Dermis microvascular lymphatic vessel endothelial cell (primary cell): Measurements from ENCODE around the gene NEK2. TPM values are rescaled to one million over a fixed set of nuclear protein-coding genes. Genes with fewer than 3 reads are reported as not detected.
"Not testable (repeated sequence)": the region's sequence is repeated elsewhere in the genome, so short reads cannot be mapped to it uniquely, and the experiment has no call there.

Experiments
- DNase-seq, 2 donors: peaks; one replicate each; pipeline versions ENCODE4 v3.0.0 to v3.0.0-alpha.2; 2010; ENCODE audit warnings: low read depth in 2 of 2
- total RNA-seq: library from RNA; depleted of rRNA; stranded (reverse); fragments of >200 nt; gene quantifications from 2 replicates; pipeline ENCODE4 v1.2.1, GENCODE V29; 2014

Gene NEK2
- 6.7 and 18.5 TPM in 2 replicates for total RNA-seq

- DNase-seq: peak; percentile 83 to 91
Measured at GRCh38 chr1:211675230-211676105, at the start of gene NEK2. Gene NEK2 (minus strand): TSS chr1:211675621. CDS start chr1:211675479, 142 bp downstream.

- DNase-seq: no peak
Measured at GRCh38 chr1:211724687-211725196, 49.3 kb upstream of the NEK2 start.

DNA sequence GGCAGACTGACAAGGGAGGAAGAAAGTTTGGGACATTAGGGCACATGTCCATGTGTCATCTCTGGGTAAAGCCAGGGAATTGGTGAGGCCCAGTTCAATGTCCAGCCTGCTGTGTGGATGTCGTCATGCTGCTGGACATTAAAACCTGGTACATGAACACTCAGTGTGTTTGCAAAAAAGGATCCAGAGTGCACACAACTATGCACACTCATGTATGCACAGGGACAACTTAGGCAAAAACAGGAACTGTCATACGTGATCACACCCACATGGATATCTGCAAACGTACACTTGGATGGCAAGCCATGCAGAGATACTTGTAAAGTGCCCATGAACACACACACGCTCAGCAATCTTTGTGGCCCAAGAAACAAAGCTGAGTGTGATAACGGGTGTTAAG lies 47.9 kb upstream of the NEK2 start:
- DNase-seq: no peak

GRCh38 chr1:211722277-211723175 lies 47.1 kb upstream of the NEK2 start:
- DNase-seq: no peak

GRCh38 chr1:211716555-211716954 lies 41.1 kb upstream of the NEK2 start:
- not testable (repeated sequence) for DNase-seq

DNA sequence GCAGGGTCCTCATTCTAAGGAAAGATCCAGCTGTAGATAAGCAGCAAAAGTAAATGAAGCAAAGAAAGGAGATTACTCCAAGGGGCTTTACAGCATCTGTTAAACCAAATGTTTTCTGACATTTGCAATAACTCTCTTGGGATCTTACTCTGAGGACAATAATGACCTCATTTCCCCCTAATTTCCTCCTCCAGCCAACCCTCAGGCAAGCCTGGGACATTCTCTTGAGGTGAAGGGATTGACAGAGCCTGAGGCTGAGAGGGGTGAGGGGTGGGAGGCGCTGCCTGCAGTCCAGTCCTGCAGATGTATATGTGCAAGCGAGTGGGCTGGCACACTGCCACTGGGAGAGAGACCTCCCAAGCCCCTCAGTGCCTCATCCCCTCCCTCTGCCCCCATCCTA lies 40.5 kb upstream of the NEK2 start:
- DNase-seq: no peak

DNA sequence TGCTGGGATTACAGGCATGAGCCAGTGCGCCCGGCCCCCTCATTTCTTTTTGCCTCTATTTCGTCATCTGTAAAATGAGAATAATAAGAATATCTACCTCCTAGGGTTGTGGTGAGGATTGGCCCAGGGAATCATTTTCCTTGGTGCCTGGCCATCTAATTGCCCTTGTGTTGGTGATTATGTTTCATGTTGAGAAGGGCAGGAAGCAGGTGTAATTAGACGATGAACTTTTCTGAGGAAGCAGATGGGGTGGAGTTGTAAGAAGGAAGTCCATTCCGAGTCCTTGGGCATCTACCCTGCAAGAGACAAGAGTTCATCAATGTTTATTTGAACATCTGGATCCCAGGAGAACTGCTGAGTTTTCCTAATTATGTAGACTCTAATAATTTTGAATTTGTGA lies 38.7 kb upstream of the NEK2 start:
- no peak for DNase-seq

GRCh38 chr1:211713231-211713630 lies 37.8 kb upstream of the NEK2 start:
- no peak for DNase-seq

DNA sequence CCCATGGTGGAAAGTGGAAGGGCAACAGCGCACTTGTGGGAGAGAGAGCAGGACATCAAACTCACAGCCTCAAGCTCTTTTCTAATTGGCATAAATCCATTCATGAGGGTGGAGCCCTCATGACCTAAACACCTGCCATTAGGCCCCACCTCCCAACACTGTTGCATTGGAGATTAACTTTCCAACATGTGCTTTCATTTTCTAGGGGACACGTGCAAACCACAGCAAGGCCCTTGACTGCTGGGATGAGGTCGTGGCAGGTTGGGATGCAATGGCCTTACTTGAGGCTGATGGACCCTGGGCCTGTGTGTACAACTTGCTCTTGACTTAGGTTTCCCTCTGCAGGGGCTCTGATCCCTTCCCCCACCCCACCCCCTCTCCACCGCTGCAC lies 35.9 kb upstream of the NEK2 start:
- no peak for DNase-seq

- DNase-seq: no peak
Measured at GRCh38 chr1:211710566-211711314, 35.3 kb upstream of the NEK2 start.

DNA sequence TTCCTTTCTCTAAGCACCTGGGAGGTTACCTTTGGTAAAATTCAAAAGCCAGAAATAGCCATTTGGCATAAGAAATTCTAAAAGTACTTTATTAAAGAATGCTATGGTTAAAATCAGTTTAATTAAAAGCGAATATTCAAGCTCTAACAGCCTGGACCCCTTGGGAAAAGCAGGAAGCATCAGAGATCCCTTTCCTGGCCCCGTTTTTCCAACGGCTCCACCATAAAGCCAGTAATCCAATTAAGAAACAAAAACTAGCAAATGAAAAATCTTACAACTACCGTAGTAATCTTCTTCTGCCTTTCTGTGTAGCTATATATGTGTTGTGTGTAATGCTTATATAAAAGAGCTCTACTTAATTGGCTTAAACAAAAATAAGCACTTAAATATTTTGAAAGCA lies 33.5 kb upstream of the NEK2 start:
- no peak for DNase-seq

DNA sequence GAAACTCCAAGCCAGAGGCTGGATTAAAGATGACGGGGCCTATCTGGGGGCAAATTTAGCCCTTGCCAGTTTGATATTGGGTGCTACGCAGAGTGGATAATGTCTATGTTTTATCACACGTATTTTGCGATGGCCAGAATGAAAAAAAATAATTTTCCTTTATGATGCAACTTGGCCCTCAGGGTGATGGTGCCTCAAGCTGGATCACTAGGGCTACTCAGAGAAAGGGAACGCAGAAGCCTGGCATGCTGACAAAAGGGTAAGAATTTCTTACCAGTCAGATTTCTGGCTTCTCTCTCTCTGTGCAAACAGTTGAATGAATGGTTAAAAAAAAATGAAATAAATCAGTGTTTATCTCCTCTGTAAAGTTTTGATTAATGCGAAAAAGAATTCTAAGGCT lies 32.6 kb upstream of the NEK2 start:
- no peak for DNase-seq

DNA sequence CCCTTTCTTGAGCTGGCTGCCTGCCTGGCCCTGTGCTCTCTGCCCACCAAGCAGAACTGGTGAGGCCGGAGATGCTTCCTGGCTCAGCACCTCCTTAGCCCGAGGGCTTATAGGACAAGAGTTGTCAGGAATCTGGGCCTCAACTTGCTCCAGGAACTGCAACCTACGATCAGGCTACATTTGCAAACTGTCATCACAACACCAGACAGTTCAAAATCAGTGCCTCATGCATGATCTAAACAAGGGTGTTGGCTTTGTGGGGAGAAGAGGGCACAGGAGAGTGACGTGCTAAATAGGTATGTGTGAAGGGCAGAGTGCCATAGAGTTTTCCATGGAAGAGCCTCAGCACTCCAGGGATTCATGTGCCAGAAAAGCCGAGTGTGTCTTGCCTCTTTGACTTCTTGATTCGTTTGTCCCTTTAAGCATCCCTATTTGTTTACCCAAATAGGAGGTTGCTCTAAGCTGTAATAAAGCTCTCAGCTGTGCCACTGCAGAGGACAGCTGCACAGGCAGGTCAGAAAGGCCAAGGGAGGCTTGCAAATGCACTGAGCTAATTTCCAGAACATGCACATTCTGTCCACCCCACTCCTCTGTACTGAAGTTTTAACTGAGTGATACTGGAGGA lies 30.2 kb upstream of the NEK2 start:
- no peak for DNase-seq

DNA sequence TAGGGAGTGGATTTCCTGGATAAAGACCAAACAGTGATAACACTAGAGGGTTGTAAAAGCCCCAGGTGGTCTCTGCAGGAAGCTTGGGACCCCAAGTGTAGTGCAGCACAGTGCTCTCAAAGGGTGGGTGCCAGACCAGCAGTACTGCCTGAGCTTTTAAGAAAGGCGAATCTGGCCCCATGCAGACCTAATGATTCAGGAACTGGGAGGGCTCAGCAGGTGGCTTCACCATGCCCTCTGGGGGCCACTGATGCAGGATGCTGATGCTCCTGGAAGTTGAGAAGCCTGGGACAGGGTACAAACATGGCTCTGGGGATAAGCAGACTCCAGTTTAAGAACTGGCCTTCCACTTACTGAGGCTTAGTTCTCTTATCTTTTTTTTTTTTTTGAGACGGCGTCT lies 29.1 kb upstream of the NEK2 start:
- no peak for DNase-seq

DNA sequence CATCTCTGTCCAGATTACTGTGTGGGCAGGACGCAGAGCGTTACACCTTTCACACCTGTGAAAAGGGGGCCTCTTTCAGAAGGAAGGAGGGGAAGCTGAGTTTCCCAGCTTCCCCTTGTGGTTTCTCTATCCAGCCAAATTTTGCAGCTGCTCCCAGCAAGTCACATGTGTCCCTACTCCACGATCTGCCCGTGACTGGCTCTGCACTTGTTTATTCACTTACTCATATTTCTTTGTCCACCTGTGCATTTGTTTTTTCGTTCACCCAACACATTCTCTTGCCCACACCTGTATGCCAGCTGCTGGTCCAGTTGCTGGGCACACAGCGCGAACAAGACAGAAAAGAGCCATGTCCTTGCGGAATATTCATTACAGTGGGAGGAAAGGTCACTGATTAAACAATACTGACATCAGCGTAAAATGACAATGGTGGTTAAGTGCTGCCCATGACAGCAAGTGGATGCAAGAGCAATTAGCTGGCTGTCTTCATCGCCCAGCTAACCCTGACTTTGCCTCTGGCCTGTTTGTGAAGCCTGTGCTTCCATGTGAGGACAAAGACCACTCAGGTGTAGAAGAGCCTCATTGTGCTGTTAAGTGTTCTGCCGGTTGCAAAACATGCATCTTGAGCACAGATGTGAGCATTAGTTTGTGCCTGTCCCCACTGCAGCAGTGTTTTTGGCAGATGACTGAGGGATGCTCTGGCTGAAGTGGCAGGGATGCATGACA lies 28.6 kb upstream of the NEK2 start:
- DNase-seq: no peak

DNA sequence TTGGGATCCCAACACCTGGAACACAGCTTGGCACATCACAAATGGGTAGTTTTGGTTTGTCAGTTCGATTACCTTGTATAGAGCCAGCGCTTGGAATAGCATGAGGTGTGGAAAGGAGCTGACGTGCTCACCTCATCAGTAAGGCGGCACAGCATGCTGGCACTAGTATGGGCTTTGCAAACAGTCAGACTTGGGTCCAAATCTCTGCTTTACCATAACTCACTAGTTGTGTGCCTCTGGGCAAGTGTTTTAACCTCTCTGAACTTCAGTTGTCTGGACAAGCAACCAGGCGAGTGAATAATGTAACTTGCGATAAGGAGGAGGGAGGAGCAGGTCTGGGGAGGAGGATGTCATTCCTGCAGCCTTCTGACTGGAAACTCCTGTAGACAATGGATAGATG lies 26.3 kb upstream of the NEK2 start:
- no peak for DNase-seq

DNA sequence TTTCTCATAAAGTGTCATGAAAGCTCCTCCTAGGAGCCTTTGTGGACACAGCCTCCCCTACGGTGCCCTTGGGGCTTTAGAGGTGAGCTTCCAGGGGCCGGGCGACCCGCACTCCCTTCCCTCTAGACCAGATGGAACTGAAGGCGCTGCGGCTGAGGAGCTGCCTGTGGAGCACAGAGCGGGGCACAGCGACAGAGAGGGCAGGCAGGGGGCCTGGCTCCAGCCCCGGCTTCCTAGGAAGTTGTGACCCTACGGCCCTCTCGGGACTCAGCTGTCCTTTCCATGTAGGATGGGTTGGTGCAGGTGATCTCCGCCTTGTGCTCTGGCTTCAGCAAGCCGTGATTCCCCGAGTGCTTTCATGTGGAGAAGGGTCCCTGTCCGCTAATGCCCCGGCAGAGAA lies 23.6 kb upstream of the NEK2 start:
- no peak for DNase-seq

- DNase-seq: peak; percentile 17 to 64
Measured at GRCh38 chr1:211698161-211699026, 23.0 kb upstream of the NEK2 start.

GRCh38 chr1:211697356-211697755 lies 21.9 kb upstream of the NEK2 start:
- no peak for DNase-seq
